K562 (cell line): ENCODE data around the gene GPATCH2. TPM values are rescaled to one million over a fixed set of nuclear protein-coding genes. Genes with fewer than 3 reads are reported as not detected.

Experiments
- ATAC-seq: fragments of 200-7000 bp; cut with Tn5 transposase; 3 replicates; pipeline ENCODE4 v1.9.1; 2020; ENCODE audit warnings: moderate library complexity
- BruUV-seq: library from RNA; stranded (reverse); fragments of 400-500 nt; replicated peaks from 2 replicates; lab custom pipeline; 2021; lab: Mats Ljungman, UMichigan
- CTCF ChIA-PET: fragments of 300-600 bp; formaldehyde crosslinking; extraction: SDS; loops from one replicate; lab custom pipeline; 2021; ENCODE audit warnings: low intra/inter-chr PET ratio; lab: Yijun Ruan, JAX
- POLR2A ChIA-PET: fragments of 300-600, 350-650 bp; sonication (Branson Sonifier 250); formaldehyde crosslinking; extraction: SDS; loops from one replicate; lab custom pipeline; 2021; ENCODE audit warnings: antibody characterized with exemption, inconsistent platforms; lab: Yijun Ruan, JAX
- DNase-seq, 4 experiments: peaks; one replicate each; pipeline versions ENCODE4 v3.0.0 to v3.0.0-alpha.2; 2011 to 2018; ENCODE audit warnings: low spot score in 3 of 4, mixed read lengths in 3 of 4; ENCODE audit errors: extremely low read depth in 1 of 4
- FAIRE-seq: peaks from 2 replicates; lab custom pipeline; 2011; peaks lifted over from hg19 to GRCh38; lab: Jason Lieb, UNC
- H2AFZ ChIP-seq: 2 replicates; pipeline ENCODE4 v1.6.0; 2011; ENCODE audit warnings: low read depth, low read length, control low read depth, inconsistent platforms
- H3K27ac ChIP-seq: fragments of 200-600 bp; 3 replicates; pipeline ENCODE4 v1.8.0; 2011; ENCODE audit warnings: low read depth, mild to moderate bottlenecking, control low read depth, inconsistent platforms, low read length, moderate library complexity, mixed read lengths; ENCODE audit errors: extremely low read depth
- H3K27me3 ChIP-seq, 2 experiments: fragments of 300-600 bp in 1 of 2; 2 replicates in 1 of 2; 3 replicates in 1 of 2; pipeline versions ENCODE4 v1.6.0 to v1.8.0; 2011; ENCODE audit warnings: inconsistent platforms in 2 of 2, low read length in 2 of 2, mild to moderate bottlenecking in 1 of 2, mixed read lengths in 1 of 2, moderate library complexity in 1 of 2; ENCODE audit not compliant: control insufficient read depth in 2 of 2, insufficient read depth in 2 of 2
- H3K36me3 ChIP-seq: fragments of 300-600 bp; 3 replicates; pipeline ENCODE4 v1.8.0; 2011; ENCODE audit warnings: mild to moderate bottlenecking, low read length, inconsistent platforms; ENCODE audit not compliant: control insufficient read depth, insufficient read depth
- H3K4me1 ChIP-seq, 2 experiments: fragments of 200-600 bp in 1 of 2; replicated peaks in 1 of 2; 2 replicates in 1 of 2; 3 replicates in 1 of 2; pipeline versions ENCODE4 v1.5.1 to v1.8.0; 2011; ENCODE audit warnings: inconsistent platforms in 2 of 2, low read length in 2 of 2, mild to moderate bottlenecking in 1 of 2, mixed read lengths in 1 of 2, moderate library complexity in 1 of 2; ENCODE audit not compliant: control insufficient read depth in 2 of 2, insufficient read depth in 2 of 2
- H3K4me2 ChIP-seq: 2 replicates; pipeline ENCODE4 v1.6.1; 2011; ENCODE audit warnings: low read length, control low read depth, inconsistent platforms, mixed read lengths; ENCODE audit not compliant: insufficient read depth
- H3K4me3 ChIP-seq: fragments of 200-600 bp; sonication (generic), shearing (Covaris generic); 2 replicates; pipeline ENCODE4 v1.5.1; 2016; ENCODE audit warnings: control low read depth, inconsistent platforms
- H3K79me2 ChIP-seq: fragments of 200-600 bp; 3 replicates; pipeline ENCODE4 v1.8.0; 2011; ENCODE audit warnings: low read length, inconsistent platforms; ENCODE audit not compliant: control insufficient read depth, insufficient read depth
- H3K9ac ChIP-seq, 2 experiments: 2 replicates each; pipeline versions ENCODE4 v1.6.0 to v1.6.1; 2011; ENCODE audit warnings: low read depth in 2 of 2, low read length in 2 of 2, control low read depth in 1 of 2, inconsistent platforms in 1 of 2, mild to moderate bottlenecking in 1 of 2, mixed read lengths in 1 of 2; ENCODE audit not compliant: insufficient read depth in 1 of 2
- H3K9me1 ChIP-seq: one replicate; pipeline ENCODE4 v1.6.0; 2011; ENCODE audit warnings: inconsistent platforms, mild to moderate bottlenecking, low read length, moderate library complexity; ENCODE audit not compliant: control insufficient read depth, insufficient read depth
- H3K9me3 ChIP-seq: replicated peaks from 2 replicates; pipeline ENCODE4 v1.5.1; 2011; ENCODE audit warnings: low read depth, low read length, inconsistent platforms; ENCODE audit not compliant: control insufficient read depth, insufficient read depth
- H4K20me1 ChIP-seq: replicated peaks from 2 replicates; pipeline ENCODE4 v1.6.1; 2011; ENCODE audit warnings: low read length, inconsistent platforms, mixed read lengths; ENCODE audit not compliant: control insufficient read depth, insufficient read depth
- CHCHD3 ChIP-seq: fragments of 250-450 bp; sonication (Bioruptor Pico); IDR thresholded peaks from 2 replicates; pipeline ENCODE4 v2.1.2; 2022; ENCODE audit warnings: mild to moderate bottlenecking
- SLC30A9 ChIP-seq: fragments of 250-450 bp; sonication (Bioruptor Pico); IDR thresholded peaks from 2 replicates; pipeline ENCODE4 v1.8.0; 2022; ENCODE audit warnings: mild to moderate bottlenecking, moderate library complexity
- ZNF133 ChIP-seq: fragments of 250-450 bp; sonication (Bioruptor Pico); IDR thresholded peaks from 2 replicates; pipeline ENCODE4 v1.4.0; 2020; ENCODE audit warnings: mild to moderate bottlenecking
- ZNF764 ChIP-seq: fragments of 250-450 bp; sonication (Bioruptor Pico); IDR thresholded peaks from 2 replicates; pipeline ENCODE4 v1.4.0; 2020; ENCODE audit warnings: low read depth, mild to moderate bottlenecking, moderate library complexity
- WGBS: fragments of 100-300 bp; shearing (Covaris generic); methylation state at CpG from one replicate; pipeline ENCODE4 v1.1.6; 2016; ENCODE audit warnings: low coverage, mixed read lengths; ENCODE audit not compliant: insufficient coverage; ENCODE audit errors: missing lambda C conversion rate; 5-methylcytosine and 5-hydroxymethylcytosine counted together
- in situ Hi-C: fragments of 300-500 bp; cut with MboI; formaldehyde crosslinking; loops from 4 replicates; pipeline ENCODE4 v1.15.0; 2018; ENCODE audit warnings: inconsistent platforms, mixed read lengths
- intact Hi-C: fragments of 100-400 bp; cut with micrococcal nuclease; formaldehyde crosslinking; loops from 2 replicates; pipeline ENCODE4 v1.14.2; 2022
- polyA plus RNA-seq, 8 experiments: library from polyadenylated mRNA; depleted of rRNA in 4 of 8; stranded (reverse) in 5 of 8; unstranded in 3 of 8; fragments of >200 nt; fragmentation: Nextera tagmentation in 2 of 8; fragmentation: Illumina TruSeq in 1 of 8; extraction: Ambion mirVana in 2 of 8; extraction: Trizol in 1 of 8; gene quantifications; 2 replicates each; pipeline versions ENCODE4 v1.2.1 to v1.2.3, GENCODE V29; 2011 to 2014; ENCODE audit warnings: inconsistent platforms in 1 of 8, missing spikeins in 1 of 8
- total RNA-seq, 7 experiments: library from RNA; depleted of rRNA in 6 of 7; stranded (reverse); fragments of >200 nt in 6 of 7; fragmentation: Illumina TruSeq in 2 of 7; extraction: Trizol in 2 of 7; gene quantifications; 2 replicates each; pipeline versions ENCODE4 v1.2.1 to v1.2.3, GENCODE V29; 2011 to 2021; ENCODE audit warnings: low replicate concordance in 1 of 7
- TF ChIP-seq, protein P1 (sequence below): fragments of 250-450 bp; sonication (Bioruptor Pico); IDR thresholded peaks from 2 replicates; pipeline ENCODE4 v1.4.0; 2020
- TF ChIP-seq, protein P2 (sequence below): fragments of 250-450 bp; sonication (Bioruptor Pico); IDR thresholded peaks from 2 replicates; pipeline ENCODE4 v1.4.0; 2020; ENCODE audit warnings: mild to moderate bottlenecking, moderate library complexity

Gene GPATCH2
- total and polyA plus RNA-seq, 9 of the 15 experiments (the other 6 are each of a cell fraction or from before 2014, with no cell fraction given), result 0.38 to 2.0 (median 0.55) TPM

DNA sequence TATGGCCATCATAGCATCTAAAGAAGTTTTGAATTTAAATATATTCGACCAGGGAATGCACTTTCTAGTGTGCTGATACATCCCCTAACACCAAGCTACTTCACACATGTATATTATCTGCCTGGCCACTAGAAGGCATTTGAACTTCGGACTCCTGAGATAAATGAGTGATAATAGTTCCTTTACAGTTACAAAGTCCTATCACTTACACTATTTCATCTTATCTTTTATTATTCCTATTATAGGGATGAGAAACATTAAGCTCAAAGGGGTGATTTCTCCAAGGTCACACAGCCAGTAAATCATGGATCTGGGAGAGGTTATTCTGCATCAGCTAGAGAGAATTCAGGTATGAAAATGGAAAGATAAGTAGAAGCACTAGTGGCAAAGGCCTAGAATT is 40.3 kb downstream of the GPATCH2 start (continued):
- TF ChIP-seq, protein P1, sequence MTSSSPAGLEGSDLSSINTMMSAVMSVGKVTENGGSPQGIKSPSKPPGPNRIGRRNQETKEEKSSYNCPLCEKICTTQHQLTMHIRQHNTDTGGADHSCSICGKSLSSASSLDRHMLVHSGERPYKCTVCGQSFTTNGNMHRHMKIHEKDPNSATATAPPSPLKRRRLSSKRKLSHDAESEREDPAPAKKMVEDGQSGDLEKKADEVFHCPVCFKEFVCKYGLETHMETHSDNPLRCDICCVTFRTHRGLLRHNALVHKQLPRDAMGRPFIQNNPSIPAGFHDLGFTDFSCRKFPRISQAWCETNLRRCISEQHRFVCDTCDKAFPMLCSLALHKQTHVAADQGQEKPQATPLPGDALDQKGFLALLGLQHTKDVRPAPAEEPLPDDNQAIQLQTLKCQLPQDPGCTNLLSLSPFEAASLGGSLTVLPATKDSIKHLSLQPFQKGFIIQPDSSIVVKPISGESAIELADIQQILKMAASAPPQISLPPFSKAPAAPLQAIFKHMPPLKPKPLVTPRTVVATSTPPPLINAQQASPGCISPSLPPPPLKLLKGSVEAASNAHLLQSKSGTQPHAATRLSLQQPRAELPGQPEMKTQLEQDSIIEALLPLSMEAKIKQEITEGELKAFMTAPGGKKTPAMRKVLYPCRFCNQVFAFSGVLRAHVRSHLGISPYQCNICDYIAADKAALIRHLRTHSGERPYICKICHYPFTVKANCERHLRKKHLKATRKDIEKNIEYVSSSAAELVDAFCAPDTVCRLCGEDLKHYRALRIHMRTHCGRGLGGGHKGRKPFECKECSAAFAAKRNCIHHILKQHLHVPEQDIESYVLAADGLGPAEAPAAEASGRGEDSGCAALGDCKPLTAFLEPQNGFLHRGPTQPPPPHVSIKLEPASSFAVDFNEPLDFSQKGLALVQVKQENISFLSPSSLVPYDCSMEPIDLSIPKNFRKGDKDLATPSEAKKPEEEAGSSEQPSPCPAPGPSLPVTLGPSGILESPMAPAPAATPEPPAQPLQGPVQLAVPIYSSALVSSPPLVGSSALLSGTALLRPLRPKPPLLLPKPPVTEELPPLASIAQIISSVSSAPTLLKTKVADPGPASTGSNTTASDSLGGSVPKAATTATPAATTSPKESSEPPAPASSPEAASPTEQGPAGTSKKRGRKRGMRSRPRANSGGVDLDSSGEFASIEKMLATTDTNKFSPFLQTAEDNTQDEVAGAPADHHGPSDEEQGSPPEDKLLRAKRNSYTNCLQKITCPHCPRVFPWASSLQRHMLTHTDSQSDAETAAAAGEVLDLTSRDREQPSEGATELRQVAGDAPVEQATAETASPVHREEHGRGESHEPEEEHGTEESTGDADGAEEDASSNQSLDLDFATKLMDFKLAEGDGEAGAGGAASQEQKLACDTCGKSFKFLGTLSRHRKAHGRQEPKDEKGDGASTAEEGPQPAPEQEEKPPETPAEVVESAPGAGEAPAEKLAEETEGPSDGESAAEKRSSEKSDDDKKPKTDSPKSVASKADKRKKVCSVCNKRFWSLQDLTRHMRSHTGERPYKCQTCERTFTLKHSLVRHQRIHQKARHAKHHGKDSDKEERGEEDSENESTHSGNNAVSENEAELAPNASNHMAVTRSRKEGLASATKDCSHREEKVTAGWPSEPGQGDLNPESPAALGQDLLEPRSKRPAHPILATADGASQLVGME, result no peak
- TF ChIP-seq ZNF133 (CRISPR knock-in tag) (no peak), CHCHD3 (CRISPR knock-in tag) (no peak), SLC30A9 (CRISPR knock-in tag) (no peak)

DNA sequence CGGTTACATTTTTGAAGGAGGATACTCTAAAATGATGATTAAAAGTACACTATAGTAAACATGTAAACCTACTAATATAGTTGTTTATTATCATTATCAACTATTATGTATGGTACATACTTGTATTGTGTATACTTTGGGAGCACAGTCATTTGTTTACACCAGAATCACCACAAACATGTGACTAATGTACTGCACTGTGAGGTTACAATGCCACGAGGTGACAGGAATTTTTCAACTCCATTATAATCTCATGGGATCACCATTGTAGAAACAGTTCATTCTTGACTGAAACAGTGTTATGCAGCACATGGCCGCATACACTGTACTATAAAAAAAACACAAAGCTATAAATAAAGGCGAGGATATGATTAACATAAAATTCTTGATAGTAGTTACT is 44.3 kb downstream of the GPATCH2 start:
- WGBS, result 3% methylated on average over 4 of the region's 4 CpGs
- no peak overlapping the region for H3K4me2 ChIP-seq
- H3K27ac ChIP-seq, result no peak overlapping the region
- H4K20me1 ChIP-seq, result no peaks in the 10 kb centered on the region
- H3K4me1 ChIP-seq, result no peaks in the 10 kb centered on the region
- FAIRE-seq (no peak), DNase-seq (no peak), ATAC-seq (no peak)
- H3K9ac ChIP-seq, result no peak overlapping the region
- H3K9me1 ChIP-seq, result no peaks in the 10 kb centered on the region
- CTCF ChIA-PET, result no interaction called here
- no peaks in the 10 kb centered on the region for H3K79me2 ChIP-seq
- no peaks in the 10 kb centered on the region for H3K36me3 ChIP-seq
- intact Hi-C loops, result loop anchor here (10.0 kb wide), 1 partner anchor 58 kb away; no protein-coding TSS in a partner anchor
- TF ChIP-seq CHCHD3 (CRISPR knock-in tag) (no peak), ZNF764 (no peak)
- TF ChIP-seq, protein P2, sequence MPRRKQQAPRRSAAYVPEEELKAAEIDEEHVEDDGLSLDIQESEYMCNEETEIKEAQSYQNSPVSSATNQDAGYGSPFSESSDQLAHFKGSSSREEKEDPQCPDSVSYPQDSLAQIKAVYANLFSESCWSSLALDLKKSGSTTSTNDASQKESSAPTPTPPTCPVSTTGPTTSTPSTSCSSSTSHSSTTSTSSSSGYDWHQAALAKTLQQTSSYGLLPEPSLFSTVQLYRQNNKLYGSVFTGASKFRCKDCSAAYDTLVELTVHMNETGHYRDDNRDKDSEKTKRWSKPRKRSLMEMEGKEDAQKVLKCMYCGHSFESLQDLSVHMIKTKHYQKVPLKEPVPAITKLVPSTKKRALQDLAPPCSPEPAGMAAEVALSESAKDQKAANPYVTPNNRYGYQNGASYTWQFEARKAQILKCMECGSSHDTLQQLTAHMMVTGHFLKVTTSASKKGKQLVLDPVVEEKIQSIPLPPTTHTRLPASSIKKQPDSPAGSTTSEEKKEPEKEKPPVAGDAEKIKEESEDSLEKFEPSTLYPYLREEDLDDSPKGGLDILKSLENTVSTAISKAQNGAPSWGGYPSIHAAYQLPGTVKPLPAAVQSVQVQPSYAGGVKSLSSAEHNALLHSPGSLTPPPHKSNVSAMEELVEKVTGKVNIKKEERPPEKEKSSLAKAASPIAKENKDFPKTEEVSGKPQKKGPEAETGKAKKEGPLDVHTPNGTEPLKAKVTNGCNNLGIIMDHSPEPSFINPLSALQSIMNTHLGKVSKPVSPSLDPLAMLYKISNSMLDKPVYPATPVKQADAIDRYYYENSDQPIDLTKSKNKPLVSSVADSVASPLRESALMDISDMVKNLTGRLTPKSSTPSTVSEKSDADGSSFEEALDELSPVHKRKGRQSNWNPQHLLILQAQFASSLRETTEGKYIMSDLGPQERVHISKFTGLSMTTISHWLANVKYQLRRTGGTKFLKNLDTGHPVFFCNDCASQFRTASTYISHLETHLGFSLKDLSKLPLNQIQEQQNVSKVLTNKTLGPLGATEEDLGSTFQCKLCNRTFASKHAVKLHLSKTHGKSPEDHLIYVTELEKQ, result no peak
- in situ Hi-C loops, result no loop called here
- no peaks in the 10 kb centered on the region for H3K27me3 ChIP-seq
- H2AFZ ChIP-seq, result no peak overlapping the region
- H3K9me3 ChIP-seq, result no peaks in the 10 kb centered on the region
- no TSS peak for BruUV-seq
- POLR2A ChIA-PET, result no interaction called here
- no peak overlapping the region for H3K4me3 ChIP-seq
